Measurements from ENCODE around the gene MFN1.

Gene MFN1

GRCh38 chr3:179432451-179432850, 84.9 kb downstream of the MFN1 start:
- DNase-seq, result no peak

GRCh38 chr3:179436517-179436916, 89.0 kb downstream of the MFN1 start:
- no peak for DNase-seq

- no peak for DNase-seq
These were observed 91.3 kb downstream of the MFN1 start for GRCh38 chr3:179438841-179439240.

Measured in activated naive CD4-positive, alpha-beta T cell (primary cell).